HepG2 (cell line): ENCODE data around the gene CPLANE2. TPM values are rescaled to one million over a fixed set of nuclear protein-coding genes. Genes with fewer than 3 reads are reported as not detected.

Experiments
- ATAC-seq: fragments of 200-7000 bp; cut with Tn5 transposase; 3 replicates; pipeline ENCODE4 v1.9.1; 2020; ENCODE audit warnings: mild to moderate bottlenecking, moderate library complexity
- BruUV-seq: library from RNA; stranded (reverse); fragments of 400-500 nt; replicated peaks from 2 replicates; lab custom pipeline; 2021; lab: Mats Ljungman, UMichigan
- CTCF ChIA-PET: fragments of 300-600 bp; formaldehyde crosslinking; extraction: SDS; loops from one replicate; lab custom pipeline; 2021; ENCODE audit warnings: low total read pairs, inconsistent platforms, low intra/inter-chr PET ratio; lab: Yijun Ruan, JAX
- POLR2A ChIA-PET: fragments of 350-600 bp; sonication (Branson Sonifier 250); formaldehyde crosslinking; loops from one replicate; lab custom pipeline; 2020; ENCODE audit warnings: antibody characterized with exemption, inconsistent platforms; lab: Yijun Ruan, JAX
- DNase-seq: peaks from one replicate; pipeline ENCODE4 v3.0.0-alpha.2; 2015; ENCODE audit warnings: low spot score
- FAIRE-seq: peaks from 3 replicates; lab custom pipeline; 2011; peaks lifted over from hg19 to GRCh38; lab: Jason Lieb, UNC
- H2AFZ ChIP-seq: one replicate; pipeline ENCODE4 v1.6.1; 2011; ENCODE audit warnings: low read length, inconsistent platforms
- H3K27ac ChIP-seq: fragments of 300-600 bp; 3 replicates; pipeline ENCODE4 v1.8.0; 2011; ENCODE audit warnings: mixed run types, mild to moderate bottlenecking, mixed read lengths, low read length, inconsistent platforms; ENCODE audit not compliant: insufficient read depth; ENCODE audit errors: extremely low read length
- H3K27me3 ChIP-seq, 2 experiments: fragments of 200-600 bp in 1 of 2; 2 replicates in 1 of 2; 3 replicates in 1 of 2; pipeline versions ENCODE4 v1.6.0 to v1.8.0; 2011; ENCODE audit warnings: low read length in 2 of 2, mild to moderate bottlenecking in 2 of 2, moderate library complexity in 2 of 2, inconsistent platforms in 1 of 2; ENCODE audit not compliant: insufficient read depth in 2 of 2, control insufficient read depth in 1 of 2
- H3K36me3 ChIP-seq, 2 experiments: fragments of 200-600 bp in 1 of 2; replicated peaks in 1 of 2; 2 replicates in 1 of 2; 3 replicates in 1 of 2; pipeline versions ENCODE4 v1.5.1 to v1.8.0; 2011; ENCODE audit warnings: low read length in 2 of 2, inconsistent platforms in 1 of 2; ENCODE audit not compliant: insufficient read depth in 2 of 2, control insufficient read depth in 1 of 2
- H3K4me1 ChIP-seq: 2 replicates; pipeline ENCODE4 v1.5.1; 2012; ENCODE audit warnings: low read length, inconsistent platforms; ENCODE audit not compliant: insufficient read depth
- H3K4me2 ChIP-seq: 2 replicates; pipeline ENCODE4 v1.6.0; 2011; ENCODE audit warnings: low read depth, low read length, inconsistent platforms
- H3K4me3 ChIP-seq, 3 experiments: fragments of 200-600 bp in 1 of 3; sonication (generic), shearing (Covaris generic) in 1 of 3; replicated peaks in 1 of 3; 2 replicates each; pipeline ENCODE4 v1.5.1; 2011 to 2016; ENCODE audit warnings: low read length in 3 of 3, inconsistent platforms in 2 of 3, low read depth in 2 of 3, mild to moderate bottlenecking in 2 of 3, control low read depth in 1 of 3, mixed read lengths in 1 of 3; ENCODE audit not compliant: insufficient read depth in 1 of 3
- H3K79me2 ChIP-seq: one replicate; pipeline ENCODE4 v1.6.1; 2011; ENCODE audit warnings: low read length, inconsistent platforms; ENCODE audit not compliant: insufficient read depth
- H3K9ac ChIP-seq: 2 replicates; pipeline ENCODE4 v1.6.0; 2011; ENCODE audit warnings: mild to moderate bottlenecking, low read depth, low read length, inconsistent platforms; ENCODE audit not compliant: insufficient read depth
- H3K9me3 ChIP-seq: 2 replicates; pipeline ENCODE4 v1.5.1; 2012; ENCODE audit warnings: mild to moderate bottlenecking, low read length
- H4K20me1 ChIP-seq: 2 replicates; pipeline ENCODE4 v1.6.0; 2011; ENCODE audit warnings: inconsistent platforms, mild to moderate bottlenecking, low read length, moderate library complexity; ENCODE audit not compliant: insufficient read depth
- FOSL2 ChIP-seq: sonication (generic); formaldehyde crosslinking; IDR thresholded peaks from 2 replicates; pipeline ENCODE4 v1.4.0; 2020; ENCODE audit warnings: missing genetic modification reagents
- HNRNPL ChIP-seq: fragments of 200-400 bp; formaldehyde crosslinking; IDR thresholded peaks from 2 replicates; pipeline ENCODE4 v1.6.1; 2017; ENCODE audit warnings: mild to moderate bottlenecking, low read depth, low read length
- NFE2L1 ChIP-seq: sonication (generic); formaldehyde crosslinking; IDR thresholded peaks from 2 replicates; pipeline ENCODE4 v1.4.0; 2020; ENCODE audit warnings: missing genetic modification reagents, mild to moderate bottlenecking, borderline replicate concordance
- PCBP2 ChIP-seq: fragments of 200-400 bp; formaldehyde crosslinking; optimal IDR thresholded peaks from 2 replicates; pipeline ENCODE3; 2018; ENCODE audit warnings: low read length, low read depth; ENCODE audit not compliant: poor library complexity, severe bottlenecking
- TAF1 ChIP-seq: sonication (generic); formaldehyde crosslinking; IDR thresholded peaks from 2 replicates; pipeline ENCODE4 v1.4.0; 2020; ENCODE audit warnings: missing genetic modification reagents
- TSC22D2 ChIP-seq: sonication (generic); formaldehyde crosslinking; IDR thresholded peaks from 2 replicates; pipeline ENCODE4 v1.5.1; 2020; ENCODE audit warnings: missing genetic modification reagents, mild to moderate bottlenecking, borderline replicate concordance
- ZNF629 ChIP-seq: sonication (generic); formaldehyde crosslinking; conservative IDR thresholded peaks from 2 replicates; pipeline ENCODE4 v1.5.0; 2020; ENCODE audit warnings: missing genetic modification reagents
- ZNF891 ChIP-seq: sonication (generic); formaldehyde crosslinking; IDR thresholded peaks from 2 replicates; pipeline ENCODE4 v1.5.0; 2020; ENCODE audit warnings: mild to moderate bottlenecking, missing genetic modification reagents
- WGBS: methylation state at CpG from one replicate; pipeline ENCODE4 v1.1.6; 2017; ENCODE audit warnings: low lambda C conversion rate; 5-methylcytosine and 5-hydroxymethylcytosine counted together
- in situ Hi-C: cut with HindIII; loops from 2 replicates; pipeline ENCODE4 v1.10.0; 2017; ENCODE audit warnings: low pct_unique_long_range_greater_than_20kb; ENCODE audit not compliant: extremely low pct_ligation_motif_present
- intact Hi-C: fragments of 100-400 bp; cut with micrococcal nuclease; formaldehyde crosslinking; loops from one replicate; pipeline ENCODE4 v1.10.0; 2022; ENCODE audit not compliant: unreplicated experiment
- polyA plus RNA-seq, 8 experiments: library from polyadenylated mRNA; depleted of rRNA in 3 of 8; stranded (reverse) in 7 of 8; unstranded in 1 of 8; fragments of >200 nt; fragmentation: Illumina TruSeq in 4 of 8; extraction: Trizol in 4 of 8; gene quantifications; 2 replicates each; pipeline versions ENCODE4 v1.2.1 to v1.2.3, GENCODE V29; 2011 to 2016; ENCODE audit warnings: low read depth in 4 of 8, missing spikeins in 1 of 8, mixed read lengths in 1 of 8; ENCODE audit not compliant: insufficient read depth in 1 of 8
- total RNA-seq, 5 experiments: library from RNA; depleted of rRNA; stranded (reverse); fragments of >200 nt; fragmentation: Illumina TruSeq; extraction: Trizol; gene quantifications; 2 replicates each; pipeline ENCODE4 v1.2.3, GENCODE V29; 2016; ENCODE audit warnings: low read depth in 1 of 5

The CPLANE2 gene
- total and polyA plus RNA-seq, 2 of the 13 experiments (the other 11 are each of a cell fraction or from before 2014, with no cell fraction given) = 0.29 to 1.6 TPM

- in situ Hi-C loops (loop anchor here (5.0 kb wide), 1 partner anchor 33 kb away; no protein-coding TSS in a partner anchor), intact Hi-C loops (no loop called here)
- Histone ChIP-seq H3K4me2 (0 out of 2 replicates have a peak overlapping the region, but pooled peaks have one; percentile 19), H3K27me3 (peaks cover 9 to 41% of the 10 kb centered on the region in 2 experiments; a peak in 3 of 5 replicates), H3K27ac (no peak overlapping the region), H3K79me2 (no peaks in the 10 kb centered on the region), H4K20me1 (no peaks in the 10 kb centered on the region), H3K9me3 (no peaks in the 10 kb centered on the region), H3K36me3 (no peaks in the 10 kb centered on the region), H3K9ac (no peak overlapping the region), H3K4me3 (no peak overlapping the region), H3K4me1 (peaks cover 54% of the 10 kb centered on the region), H2AFZ (no peak overlapping the region)
- BruUV-seq = no TSS peak
- POLR2A ChIA-PET = no interaction called here
- 33% methylated on average over 9 of the region's 9 CpGs for WGBS
- peak; percentile 52 for TF ChIP-seq ZNF629 (CRISPR knock-in tag)
- TF ChIP-seq TSC22D2 (CRISPR knock-in tag) = no peak
- TF ChIP-seq TAF1 (CRISPR knock-in tag) = no peak
- DNase-seq = no peak
- no peak for FAIRE-seq
- ATAC-seq = no peak
- CTCF ChIA-PET = no interaction called here
These were observed 27.7 kb downstream of the CPLANE2 start for GRCh38 chr1:16209132-16209846.

GRCh38 chr1:16208270-16208987, 28.6 kb downstream of the CPLANE2 start:
- no peak for DNase-seq
- H2AFZ ChIP-seq = no peak overlapping the region
- in situ Hi-C loops (loop anchor here (5.0 kb wide), 1 partner anchor 34 kb away; no protein-coding TSS in a partner anchor), intact Hi-C loops (no loop called here)
- no peak overlapping the region for H3K27ac ChIP-seq
- H3K4me3 ChIP-seq = no peak overlapping the region
- CTCF ChIA-PET = interaction anchor here (0.5 kb wide), 1 partner anchor 32 kb away, joined by 3 read pairs; no protein-coding TSS in a partner anchor
- H3K4me2 ChIP-seq = no peak overlapping the region
- 38% methylated on average over 7 of the region's 13 CpGs for WGBS
- no peak for ATAC-seq
- H3K4me1 ChIP-seq = peaks cover 54% of the 10 kb centered on the region
- peaks cover 9 to 41% of the 10 kb centered on the region in 2 experiments; a peak in 3 of 5 replicates for H3K27me3 ChIP-seq
- no peaks in the 10 kb centered on the region for H3K9me3 ChIP-seq
- BruUV-seq = no TSS peak
- TF ChIP-seq FOSL2 (CRISPR knock-in tag) (peak; percentile 58), PCBP2 (no peak), HNRNPL (peak; percentile 67; the same call in 1 of the 2 replicates), ZNF891 (CRISPR knock-in tag) (0 out of 2 replicates have a peak, but pooled peaks have one; percentile 35), NFE2L1 (CRISPR knock-in tag) (0 out of 2 replicates have a peak, but pooled peaks have one; percentile 17)
- TF ChIP-seq, all 625 proteins: peak for 4
- Histone ChIP-seq H4K20me1 (no peaks in the 10 kb centered on the region), H3K9ac (no peak overlapping the region), H3K36me3 (no peaks in the 10 kb centered on the region), H3K79me2 (no peaks in the 10 kb centered on the region)
- POLR2A ChIA-PET = no interaction called here
- FAIRE-seq = no peak
